K562 (cell line): ENCODE data around the gene PLCB1. TPM values are rescaled to one million over a fixed set of nuclear protein-coding genes. Genes with fewer than 3 reads are reported as not detected.

Source experiments
- ATAC-seq: fragments of 200-7000 bp; cut with Tn5 transposase; 3 replicates; pipeline ENCODE4 v1.9.1; 2020; ENCODE audit warnings: moderate library complexity
- BruUV-seq: library from RNA; stranded (reverse); fragments of 400-500 nt; replicated peaks from 2 replicates; lab custom pipeline; 2021; lab: Mats Ljungman, UMichigan
- CTCF ChIA-PET: fragments of 300-600 bp; formaldehyde crosslinking; extraction: SDS; loops from one replicate; lab custom pipeline; 2021; ENCODE audit warnings: low intra/inter-chr PET ratio; lab: Yijun Ruan, JAX
- POLR2A ChIA-PET: fragments of 300-600, 350-650 bp; sonication (Branson Sonifier 250); formaldehyde crosslinking; extraction: SDS; loops from one replicate; lab custom pipeline; 2021; ENCODE audit warnings: antibody characterized with exemption, inconsistent platforms; lab: Yijun Ruan, JAX
- DNase-seq, 4 experiments: peaks; one replicate each; pipeline versions ENCODE4 v3.0.0 to v3.0.0-alpha.2; 2011 to 2018; ENCODE audit warnings: low spot score in 3 of 4, mixed read lengths in 3 of 4; ENCODE audit errors: extremely low read depth in 1 of 4
- FAIRE-seq: peaks from 2 replicates; lab custom pipeline; 2011; peaks lifted over from hg19 to GRCh38; lab: Jason Lieb, UNC
- H2AFZ ChIP-seq: 2 replicates; pipeline ENCODE4 v1.6.0; 2011; ENCODE audit warnings: low read depth, low read length, control low read depth, inconsistent platforms
- H3K27ac ChIP-seq: fragments of 200-600 bp; 3 replicates; pipeline ENCODE4 v1.8.0; 2011; ENCODE audit warnings: low read depth, mild to moderate bottlenecking, control low read depth, inconsistent platforms, low read length, moderate library complexity, mixed read lengths; ENCODE audit errors: extremely low read depth
- H3K27me3 ChIP-seq, 2 experiments: fragments of 300-600 bp in 1 of 2; 2 replicates in 1 of 2; 3 replicates in 1 of 2; pipeline versions ENCODE4 v1.6.0 to v1.8.0; 2011; ENCODE audit warnings: inconsistent platforms in 2 of 2, low read length in 2 of 2, mild to moderate bottlenecking in 1 of 2, mixed read lengths in 1 of 2, moderate library complexity in 1 of 2; ENCODE audit not compliant: control insufficient read depth in 2 of 2, insufficient read depth in 2 of 2
- H3K36me3 ChIP-seq: fragments of 300-600 bp; 3 replicates; pipeline ENCODE4 v1.8.0; 2011; ENCODE audit warnings: mild to moderate bottlenecking, low read length, inconsistent platforms; ENCODE audit not compliant: control insufficient read depth, insufficient read depth
- H3K4me1 ChIP-seq, 2 experiments: fragments of 200-600 bp in 1 of 2; replicated peaks in 1 of 2; 2 replicates in 1 of 2; 3 replicates in 1 of 2; pipeline versions ENCODE4 v1.5.1 to v1.8.0; 2011; ENCODE audit warnings: inconsistent platforms in 2 of 2, low read length in 2 of 2, mild to moderate bottlenecking in 1 of 2, mixed read lengths in 1 of 2, moderate library complexity in 1 of 2; ENCODE audit not compliant: control insufficient read depth in 2 of 2, insufficient read depth in 2 of 2
- H3K4me2 ChIP-seq: 2 replicates; pipeline ENCODE4 v1.6.1; 2011; ENCODE audit warnings: low read length, control low read depth, inconsistent platforms, mixed read lengths; ENCODE audit not compliant: insufficient read depth
- H3K4me3 ChIP-seq: fragments of 200-600 bp; sonication (generic), shearing (Covaris generic); 2 replicates; pipeline ENCODE4 v1.5.1; 2016; ENCODE audit warnings: control low read depth, inconsistent platforms
- H3K79me2 ChIP-seq: fragments of 200-600 bp; 3 replicates; pipeline ENCODE4 v1.8.0; 2011; ENCODE audit warnings: low read length, inconsistent platforms; ENCODE audit not compliant: control insufficient read depth, insufficient read depth
- H3K9ac ChIP-seq, 2 experiments: 2 replicates each; pipeline versions ENCODE4 v1.6.0 to v1.6.1; 2011; ENCODE audit warnings: low read depth in 2 of 2, low read length in 2 of 2, control low read depth in 1 of 2, inconsistent platforms in 1 of 2, mild to moderate bottlenecking in 1 of 2, mixed read lengths in 1 of 2; ENCODE audit not compliant: insufficient read depth in 1 of 2
- H3K9me1 ChIP-seq: one replicate; pipeline ENCODE4 v1.6.0; 2011; ENCODE audit warnings: inconsistent platforms, mild to moderate bottlenecking, low read length, moderate library complexity; ENCODE audit not compliant: control insufficient read depth, insufficient read depth
- H3K9me3 ChIP-seq: replicated peaks from 2 replicates; pipeline ENCODE4 v1.5.1; 2011; ENCODE audit warnings: low read depth, low read length, inconsistent platforms; ENCODE audit not compliant: control insufficient read depth, insufficient read depth
- H4K20me1 ChIP-seq: replicated peaks from 2 replicates; pipeline ENCODE4 v1.6.1; 2011; ENCODE audit warnings: low read length, inconsistent platforms, mixed read lengths; ENCODE audit not compliant: control insufficient read depth, insufficient read depth
- DIDO1 ChIP-seq: fragments of 450-650 bp; IDR thresholded peaks from 2 replicates; pipeline ENCODE4 v1.6.1; 2016; ENCODE audit warnings: low read depth, missing biosample characterization, missing genetic modification characterization
- ILK ChIP-seq: fragments of 450-650 bp; IDR thresholded peaks from 2 replicates; pipeline ENCODE4 v1.6.1; 2016; ENCODE audit warnings: missing genetic modification characterization, low read depth, mild to moderate bottlenecking, missing compliant biosample characterization, moderate library complexity, borderline replicate concordance
- NR2C1 ChIP-seq, 2 experiments: fragments of 450-650 bp; IDR thresholded peaks; 2 replicates each; pipeline ENCODE4 v1.6.1; 2017; ENCODE audit warnings: mild to moderate bottlenecking in 2 of 2, antibody characterized with exemption in 1 of 2, inconsistent platforms in 1 of 2, missing compliant biosample characterization in 1 of 2, missing genetic modification characterization in 1 of 2
- RB1 ChIP-seq: fragments of 450-650 bp; IDR thresholded peaks from 2 replicates; pipeline ENCODE4 v1.6.1; 2017; ENCODE audit warnings: low read depth, mild to moderate bottlenecking
- RBBP5 ChIP-seq: fragments of 200-600 bp; sonication (generic); IDR thresholded peaks from 2 replicates; pipeline ENCODE4 v1.6.1; 2012; ENCODE audit warnings: borderline replicate concordance, mild to moderate bottlenecking, low read length, control low read depth, inconsistent platforms; ENCODE audit not compliant: insufficient read depth, poor library complexity, severe bottlenecking
- SMARCC2 ChIP-seq: fragments of 450-650 bp; IDR thresholded peaks from 2 replicates; pipeline ENCODE4 v1.6.1; 2017; ENCODE audit warnings: antibody characterized with exemption, moderate library complexity, mild to moderate bottlenecking, low read depth
- WGBS: fragments of 100-300 bp; shearing (Covaris generic); methylation state at CpG from one replicate; pipeline ENCODE4 v1.1.6; 2016; ENCODE audit warnings: low coverage, mixed read lengths; ENCODE audit not compliant: insufficient coverage; ENCODE audit errors: missing lambda C conversion rate; 5-methylcytosine and 5-hydroxymethylcytosine counted together
- in situ Hi-C: fragments of 300-500 bp; cut with MboI; formaldehyde crosslinking; loops from 4 replicates; pipeline ENCODE4 v1.15.0; 2018; ENCODE audit warnings: inconsistent platforms, mixed read lengths
- intact Hi-C: fragments of 100-400 bp; cut with micrococcal nuclease; formaldehyde crosslinking; loops from 2 replicates; pipeline ENCODE4 v1.14.2; 2022
- polyA plus RNA-seq, 8 experiments: library from polyadenylated mRNA; depleted of rRNA in 4 of 8; stranded (reverse) in 5 of 8; unstranded in 3 of 8; fragments of >200 nt; fragmentation: Nextera tagmentation in 2 of 8; fragmentation: Illumina TruSeq in 1 of 8; extraction: Ambion mirVana in 2 of 8; extraction: Trizol in 1 of 8; gene quantifications; 2 replicates each; pipeline versions ENCODE4 v1.2.1 to v1.2.3, GENCODE V29; 2011 to 2014; ENCODE audit warnings: inconsistent platforms in 1 of 8, missing spikeins in 1 of 8
- total RNA-seq, 7 experiments: library from RNA; depleted of rRNA in 6 of 7; stranded (reverse); fragments of >200 nt in 6 of 7; fragmentation: Illumina TruSeq in 2 of 7; extraction: Trizol in 2 of 7; gene quantifications; 2 replicates each; pipeline versions ENCODE4 v1.2.1 to v1.2.3, GENCODE V29; 2011 to 2021; ENCODE audit warnings: low replicate concordance in 1 of 7
- TF ChIP-seq, protein P1 (sequence below): sonication (generic); formaldehyde crosslinking; IDR thresholded peaks from 2 replicates; pipeline ENCODE4 v1.9.0; 2022; ENCODE audit warnings: mild to moderate bottlenecking, missing genetic modification reagents

The PLCB1 gene
- total and polyA plus RNA-seq, 9 of the 15 experiments (the other 6 are each of a cell fraction or from before 2014, with no cell fraction given), result 0.34 to 3.1 (median 1.3) TPM

DNA sequence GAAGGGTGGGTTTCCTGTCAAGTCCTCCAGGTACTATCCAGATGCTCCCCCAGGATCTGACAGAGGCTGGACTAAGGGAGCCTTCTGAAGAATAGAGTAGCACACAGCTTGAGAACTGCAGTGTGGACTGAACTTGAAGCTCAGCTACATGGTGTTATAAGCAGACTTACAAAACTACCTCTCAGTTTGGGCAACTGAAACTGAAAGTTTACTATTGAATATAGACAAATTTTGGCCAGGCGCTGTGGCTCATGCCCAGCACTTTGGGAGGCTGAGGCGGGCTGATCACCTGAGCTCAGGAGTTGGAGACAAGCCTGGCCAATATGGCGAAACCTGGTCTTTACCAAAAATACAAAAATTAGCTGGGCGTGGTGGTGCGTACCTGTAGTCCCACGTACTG lies 348.5 kb downstream of the PLCB1 start:
- intact Hi-C loops (no loop called here), in situ Hi-C loops (no loop called here)
- H3K9me1 ChIP-seq, result no peaks in the 10 kb centered on the region
- TF ChIP-seq RB1, result no peak
- no peak for TF ChIP-seq RBBP5
- TF ChIP-seq SMARCC2, result no peak
- no peak for TF ChIP-seq DIDO1 (tag)
- no peak for TF ChIP-seq NR2C1 (IDR thresholded peaks at IDR 0.05)
- TF ChIP-seq NR2C1 (tag; IDR thresholded peaks at IDR 0.05), result no peak
- TF ChIP-seq, protein P1, sequence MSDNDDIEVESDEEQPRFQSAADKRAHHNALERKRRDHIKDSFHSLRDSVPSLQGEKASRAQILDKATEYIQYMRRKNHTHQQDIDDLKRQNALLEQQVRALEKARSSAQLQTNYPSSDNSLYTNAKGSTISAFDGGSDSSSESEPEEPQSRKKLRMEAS (CRISPR knock-in tag), result no peak
- TF ChIP-seq ILK (tag), result no peak
- 5% methylated on average over 3 of the region's 6 CpGs for WGBS
- DNase-seq (no peak), ATAC-seq (no peak), FAIRE-seq (no peak)
- ChIA-PET POLR2A (interaction anchor here (0.7 kb wide), 1 partner anchor 426 kb away, joined by 3 read pairs; no protein-coding TSS in a partner anchor), CTCF (no interaction called here)
- no peak overlapping the region for H3K4me3 ChIP-seq
- H3K4me1 ChIP-seq, result no peaks in the 10 kb centered on the region
- H4K20me1 ChIP-seq, result no peaks in the 10 kb centered on the region
- H3K27ac ChIP-seq, result no peak overlapping the region
- H3K4me2 ChIP-seq, result no peak overlapping the region
- no TSS peak for BruUV-seq
- H3K9ac ChIP-seq, result no peak overlapping the region
- no peaks in the 10 kb centered on the region for H3K27me3 ChIP-seq
- H3K9me3 ChIP-seq, result no peaks in the 10 kb centered on the region
- no peaks in the 10 kb centered on the region for H3K79me2 ChIP-seq
- H3K36me3 ChIP-seq, result no peaks in the 10 kb centered on the region
- no peak overlapping the region for H2AFZ ChIP-seq
